Fibroblast of lung (primary cell): ENCODE data around the gene TSSK6. TPM values are rescaled to one million over a fixed set of nuclear protein-coding genes. Genes with fewer than 3 reads are reported as not detected.

Experiments
- DNase-seq, 2 donors: peaks; one replicate each; pipeline versions ENCODE4 v3.0.0 to v3.0.0-alpha.2; 2010; ENCODE audit warnings: low read depth in 2 of 2
- H2AFZ ChIP-seq: 2 replicates; pipeline ENCODE4 v1.5.1; 2012; ENCODE audit warnings: low read length, control low read depth, inconsistent platforms
- H3K27ac ChIP-seq: 2 replicates; pipeline ENCODE4 v1.5.1; 2011; ENCODE audit warnings: low read length, control low read depth; ENCODE audit not compliant: insufficient read depth
- H3K27me3 ChIP-seq: 2 replicates; pipeline ENCODE4 v1.5.1; 2011; ENCODE audit warnings: mild to moderate bottlenecking, low read length; ENCODE audit not compliant: control insufficient read depth, insufficient read depth
- H3K36me3 ChIP-seq: 2 replicates; pipeline ENCODE4 v1.5.1; 2011; ENCODE audit warnings: low read length; ENCODE audit not compliant: control insufficient read depth, insufficient read depth
- H3K4me1 ChIP-seq: 2 replicates; pipeline ENCODE4 v1.5.1; 2011; ENCODE audit warnings: low read length; ENCODE audit not compliant: control insufficient read depth, insufficient read depth; ENCODE audit errors: extremely low read depth
- H3K4me2 ChIP-seq: 2 replicates; pipeline ENCODE4 v1.5.1; 2011; ENCODE audit warnings: low read length, control low read depth; ENCODE audit not compliant: insufficient read depth; ENCODE audit errors: extremely low read depth
- H3K4me3 ChIP-seq, 4 experiments: fragments of 200-600 bp in 1 of 4; sonication (generic) in 1 of 4; replicated peaks in 1 of 4; 2 replicates each; pipeline ENCODE4 v1.5.1; 2011 to 2016; ENCODE audit warnings: low read length in 4 of 4, low read depth in 3 of 4, mild to moderate bottlenecking in 3 of 4, control low read depth in 2 of 4, inconsistent platforms in 1 of 4, mixed read lengths in 1 of 4; ENCODE audit not compliant: insufficient read depth in 1 of 4; ENCODE audit errors: control extremely low read depth in 1 of 4
- H3K79me2 ChIP-seq: 2 replicates; pipeline ENCODE4 v1.5.1; 2012; ENCODE audit warnings: mild to moderate bottlenecking, low read length, inconsistent platforms; ENCODE audit not compliant: control insufficient read depth, insufficient read depth
- H3K9ac ChIP-seq: 2 replicates; pipeline ENCODE4 v1.5.1; 2011; ENCODE audit warnings: mild to moderate bottlenecking, low read length, control low read depth; ENCODE audit not compliant: insufficient read depth
- H3K9me3 ChIP-seq: 2 replicates; pipeline ENCODE4 v1.5.1; 2012; ENCODE audit warnings: low read depth, low read length; ENCODE audit not compliant: control insufficient read depth, insufficient read depth
- H4K20me1 ChIP-seq: 2 replicates; pipeline ENCODE4 v1.5.1; 2011; ENCODE audit warnings: low read length; ENCODE audit not compliant: control insufficient read depth, insufficient read depth; ENCODE audit errors: extremely low read depth
- EZH2 ChIP-seq: IDR thresholded peaks from 2 replicates; pipeline ENCODE4 v1.5.1; 2012; ENCODE audit warnings: low read length, control low read depth, mild to moderate bottlenecking; ENCODE audit errors: missing control alignments
- polyA plus RNA-seq, 2 donors: library from polyadenylated mRNA; depleted of rRNA in 1 of 2; stranded (reverse) in 1 of 2; unstranded in 1 of 2; fragments of >200 nt; gene quantifications; 2 replicates each; pipeline ENCODE4 v1.2.1, GENCODE V29; 2011 to 2012; ENCODE audit warnings: missing spikeins in 1 of 2
- total RNA-seq: library from RNA; depleted of rRNA; stranded (reverse); fragments of >200 nt; gene quantifications from 2 replicates; pipeline ENCODE4 v1.2.1, GENCODE V29; 2014
- TF ChIP-seq, protein P1 (sequence below), 2 donors: IDR thresholded peaks in 1 of 2; conservative IDR thresholded peaks in 1 of 2; 1 replicate in 1 of 2; 2 replicates in 1 of 2; pipeline ENCODE4 v1.5.1; 2011 to 2012; ENCODE audit warnings: low read length in 2 of 2, control low read depth in 1 of 2, inconsistent platforms in 1 of 2, low read depth in 1 of 2, mild to moderate bottlenecking in 1 of 2

The TSSK6 gene
- total and polyA plus RNA-seq, 2 donors (not counting 1 experiment from before 2014, with no cell fraction given) = 0.47 to 5.8 TPM

- DNase-seq = no peak
Measured at GRCh38 chr19:19561946-19562664, 46.8 kb upstream of the TSSK6 start.

GRCh38 chr19:19559931-19560330 is 44.6 kb upstream of the TSSK6 start:
- Histone ChIP-seq H3K27ac (no peak overlapping the region), H3K4me1 (no peaks in the 10 kb centered on the region), H3K9ac (no peak overlapping the region), H3K4me3 (no peak overlapping the region), H3K27me3 (no peaks in the 10 kb centered on the region), H3K79me2 (no peaks in the 10 kb centered on the region), H3K4me2 (no peak overlapping the region), H3K9me3 (no peaks in the 10 kb centered on the region), H3K36me3 (no peaks in the 10 kb centered on the region), H2AFZ (no peak overlapping the region), H4K20me1 (no peaks in the 10 kb centered on the region)
- DNase-seq = no peak
- TF ChIP-seq, protein P1, sequence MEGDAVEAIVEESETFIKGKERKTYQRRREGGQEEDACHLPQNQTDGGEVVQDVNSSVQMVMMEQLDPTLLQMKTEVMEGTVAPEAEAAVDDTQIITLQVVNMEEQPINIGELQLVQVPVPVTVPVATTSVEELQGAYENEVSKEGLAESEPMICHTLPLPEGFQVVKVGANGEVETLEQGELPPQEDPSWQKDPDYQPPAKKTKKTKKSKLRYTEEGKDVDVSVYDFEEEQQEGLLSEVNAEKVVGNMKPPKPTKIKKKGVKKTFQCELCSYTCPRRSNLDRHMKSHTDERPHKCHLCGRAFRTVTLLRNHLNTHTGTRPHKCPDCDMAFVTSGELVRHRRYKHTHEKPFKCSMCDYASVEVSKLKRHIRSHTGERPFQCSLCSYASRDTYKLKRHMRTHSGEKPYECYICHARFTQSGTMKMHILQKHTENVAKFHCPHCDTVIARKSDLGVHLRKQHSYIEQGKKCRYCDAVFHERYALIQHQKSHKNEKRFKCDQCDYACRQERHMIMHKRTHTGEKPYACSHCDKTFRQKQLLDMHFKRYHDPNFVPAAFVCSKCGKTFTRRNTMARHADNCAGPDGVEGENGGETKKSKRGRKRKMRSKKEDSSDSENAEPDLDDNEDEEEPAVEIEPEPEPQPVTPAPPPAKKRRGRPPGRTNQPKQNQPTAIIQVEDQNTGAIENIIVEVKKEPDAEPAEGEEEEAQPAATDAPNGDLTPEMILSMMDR (conservative IDR thresholded peaks at IDR 0.05 in 1 of 2, IDR thresholded peaks at IDR 0.05 in 1 of 2; ENCODE audit: low read depth in 1 of 2, low read length in 2 of 2) = no peak
- TF ChIP-seq EZH2 = no peak

More at GRCh38 chr19:19561946-19562664, 46.8 kb upstream of the TSSK6 start:
- Histone ChIP-seq H3K36me3 (no peaks in the 10 kb centered on the region), H3K9ac (no peak overlapping the region), H3K4me3 (no peak overlapping the region), H3K4me1 (no peaks in the 10 kb centered on the region), H3K4me2 (no peak overlapping the region), H4K20me1 (no peaks in the 10 kb centered on the region), H3K79me2 (no peaks in the 10 kb centered on the region), H3K9me3 (no peaks in the 10 kb centered on the region), H3K27ac (no peak overlapping the region), H3K27me3 (no peaks in the 10 kb centered on the region), H2AFZ (no peak overlapping the region)
- TF ChIP-seq, protein P1 (conservative IDR thresholded peaks at IDR 0.05 in 1 of 2, IDR thresholded peaks at IDR 0.05 in 1 of 2; ENCODE audit: low read depth in 1 of 2, low read length in 2 of 2) = no peak
- TF ChIP-seq EZH2 = no peak

DNA sequence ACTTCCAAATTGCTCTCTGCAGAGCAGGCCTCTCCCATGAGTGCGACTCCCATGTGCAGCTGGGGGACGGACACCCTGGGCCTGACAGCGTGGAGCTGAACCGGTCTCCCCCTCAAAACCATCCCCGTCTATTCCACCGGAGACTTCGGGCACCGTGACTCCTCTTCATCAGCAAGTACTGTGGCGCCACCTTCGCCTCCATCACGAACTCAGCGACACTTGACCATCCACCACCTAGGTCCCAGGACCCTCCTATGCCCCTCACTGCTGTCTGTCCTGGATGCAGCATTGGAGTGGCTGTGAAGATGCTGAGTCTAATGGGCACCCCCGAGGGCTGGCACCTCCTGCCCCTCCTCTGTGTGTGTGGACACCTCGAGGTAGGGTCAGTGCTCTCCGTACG is 43.3 kb upstream of the TSSK6 start:
- no peak overlapping the region for H2AFZ ChIP-seq
- H3K79me2 ChIP-seq = no peaks in the 10 kb centered on the region
- H3K4me3 ChIP-seq = no peak overlapping the region
- H3K27ac ChIP-seq = no peak overlapping the region
- no peaks in the 10 kb centered on the region for H4K20me1 ChIP-seq
- no peak for DNase-seq
- no peaks in the 10 kb centered on the region for H3K36me3 ChIP-seq
- no peaks in the 10 kb centered on the region for H3K27me3 ChIP-seq
- H3K9ac ChIP-seq = no peak overlapping the region
- H3K9me3 ChIP-seq = no peaks in the 10 kb centered on the region
- no peak overlapping the region for H3K4me2 ChIP-seq
- TF ChIP-seq, protein P1 (conservative IDR thresholded peaks at IDR 0.05 in 1 of 2, IDR thresholded peaks at IDR 0.05 in 1 of 2; ENCODE audit: low read depth in 1 of 2, low read length in 2 of 2) = no peak
- TF ChIP-seq EZH2 = no peak
- no peaks in the 10 kb centered on the region for H3K4me1 ChIP-seq
